Mononuclear cell (primary cell): Measurements from ENCODE around the gene PRDM16. TPM values are rescaled to one million over a fixed set of nuclear protein-coding genes. Genes with fewer than 3 reads are reported as not detected.
"Not testable (repeated sequence)": the region's sequence is repeated elsewhere in the genome, so short reads cannot be mapped to it uniquely, and the experiment has no call there.

Experiments
- H3K27me3 ChIP-seq: 2 replicates; pipeline ENCODE4 v1.6.0; 2011; ENCODE audit warnings: low read length, control low read depth; ENCODE audit not compliant: insufficient read depth
- H3K4me1 ChIP-seq: 2 replicates; pipeline ENCODE4 v1.5.1; 2011; ENCODE audit warnings: mild to moderate bottlenecking, low read length, control low read depth; ENCODE audit not compliant: insufficient read depth
- H3K4me3 ChIP-seq: 2 replicates; pipeline ENCODE4 v1.5.1; 2011; ENCODE audit warnings: mild to moderate bottlenecking, low read length, moderate library complexity
- H3K9me3 ChIP-seq: 2 replicates; pipeline ENCODE4 v1.5.1; 2011; ENCODE audit warnings: low read depth, mild to moderate bottlenecking, control low read depth, low read length
- total RNA-seq: library from RNA; depleted of rRNA; stranded (reverse); fragments of >200 nt; gene quantifications from one replicate; pipeline ENCODE4 v1.2.3, GENCODE V29; 2012

PRDM16 gene
- total RNA-seq, 1 donor: not detected

GRCh38 chr1:3087946-3088668 is 19.1 kb downstream of the PRDM16 start:
- H3K4me1 ChIP-seq, H3K27me3 ChIP-seq, H3K9me3 ChIP-seq, H3K4me3 ChIP-seq: not testable (repeated sequence)

DNA sequence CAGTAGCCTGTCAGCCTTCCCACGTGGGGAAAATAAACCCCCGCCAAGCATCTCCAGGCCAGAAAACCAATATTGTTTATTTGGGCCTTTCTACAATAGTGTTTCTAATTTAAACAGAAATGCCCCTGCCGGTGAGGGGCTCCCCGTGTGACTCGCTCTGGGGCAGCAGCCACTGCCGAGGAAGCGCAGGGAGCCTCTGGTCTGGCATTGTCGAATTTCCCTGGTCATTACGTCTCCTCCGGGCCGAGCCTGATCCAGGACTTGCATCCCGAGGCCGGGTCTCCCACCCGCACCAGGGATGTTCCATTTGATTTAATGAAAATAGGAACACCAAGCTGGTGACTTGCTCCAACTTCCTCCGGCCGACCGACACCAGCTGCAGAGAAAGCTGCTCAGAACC is 20.5 kb downstream of the PRDM16 start:
- no peaks in the 10 kb centered on the region for H3K9me3 ChIP-seq
- no peaks in the 10 kb centered on the region for H3K4me1 ChIP-seq
- no peaks in the 10 kb centered on the region for H3K27me3 ChIP-seq

DNA sequence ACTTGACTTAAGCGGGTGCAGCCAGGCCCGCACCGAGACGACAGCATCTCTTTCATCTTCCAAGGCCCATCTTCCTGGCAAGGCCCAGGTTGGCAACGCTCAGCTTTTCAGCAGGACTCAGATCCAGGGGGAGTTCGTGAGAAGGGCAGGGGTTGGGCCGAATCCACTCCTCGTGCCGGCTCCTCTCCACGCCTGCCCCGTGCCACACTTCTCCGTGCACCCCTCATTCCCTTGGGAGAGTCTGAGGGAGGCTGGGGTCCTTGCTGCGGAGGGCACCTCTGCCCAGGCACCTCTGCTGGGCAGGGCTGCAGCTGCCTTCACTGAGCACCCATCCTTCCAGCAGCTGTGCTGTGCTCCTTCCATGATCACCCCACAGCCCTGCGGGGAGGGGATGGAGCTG is 22.3 kb downstream of the PRDM16 start:
- no peaks in the 10 kb centered on the region for H3K9me3 ChIP-seq
- no peaks in the 10 kb centered on the region for H3K27me3 ChIP-seq
- H3K4me3 ChIP-seq: no peak overlapping the region
- no peaks in the 10 kb centered on the region for H3K4me1 ChIP-seq

More for the DNA sequence above, 20.5 kb downstream of the PRDM16 start:
- no peak overlapping the region for H3K4me3 ChIP-seq

DNA sequence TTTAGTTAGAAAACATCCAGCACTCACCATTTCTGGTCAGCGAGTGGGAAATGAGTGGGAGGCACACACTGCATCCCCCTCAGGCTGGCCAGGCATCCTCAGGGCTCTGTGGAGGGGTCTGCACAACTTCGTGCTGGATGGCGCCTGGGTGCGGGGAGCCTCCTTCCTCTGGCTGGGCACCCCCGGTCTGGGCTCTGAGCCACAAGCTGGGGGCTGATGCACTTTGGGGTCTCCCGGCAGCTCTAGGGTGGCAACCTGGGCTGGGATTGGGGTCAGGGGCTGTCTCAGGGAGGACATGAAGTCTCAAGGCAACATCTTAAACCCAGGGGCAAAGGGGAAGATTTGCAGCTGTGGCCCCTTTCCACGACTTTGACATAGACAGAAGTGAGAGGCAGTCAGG is 23.5 kb downstream of the PRDM16 start:
- Histone ChIP-seq H3K9me3 (no peaks in the 10 kb centered on the region), H3K27me3 (no peaks in the 10 kb centered on the region)

DNA sequence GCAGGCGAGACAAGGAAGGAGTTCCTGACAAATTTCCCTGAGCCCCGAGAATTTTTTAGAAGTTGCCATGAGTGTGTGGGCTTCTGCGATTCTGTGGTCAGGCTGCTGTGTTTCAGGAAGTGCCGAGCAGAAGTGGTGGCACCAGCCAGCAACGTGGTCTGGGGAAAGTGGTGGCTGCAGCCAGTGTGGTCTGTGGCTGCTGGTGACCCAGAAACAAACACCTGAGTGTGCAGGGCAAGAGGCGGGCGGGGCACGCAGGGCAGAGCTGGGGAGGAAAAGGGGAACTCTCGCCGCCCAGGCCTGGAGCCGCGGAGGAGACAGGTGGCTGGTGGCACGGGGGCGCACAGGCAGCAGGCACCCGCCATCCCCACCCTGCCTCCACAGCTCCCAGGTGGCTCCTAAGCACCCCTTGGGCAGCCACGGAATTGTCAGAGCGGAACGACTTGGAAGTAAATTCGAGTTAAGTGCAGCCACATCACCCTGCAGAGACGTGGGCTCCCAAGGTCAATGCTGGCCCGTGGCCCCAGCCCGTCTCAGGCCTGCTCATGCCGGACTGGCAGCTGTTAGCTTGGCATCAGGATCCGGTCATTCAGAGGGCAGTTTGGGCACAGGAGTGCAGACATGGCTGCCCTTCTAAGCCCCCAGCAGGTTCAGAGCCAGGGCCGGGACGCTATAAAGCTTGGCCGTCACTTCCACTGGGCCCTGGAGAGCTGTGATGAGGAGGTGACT is 25.1 kb downstream of the PRDM16 start:
- Histone ChIP-seq H3K27me3 (no peaks in the 10 kb centered on the region), H3K4me3 (no peak overlapping the region), H3K9me3 (no peaks in the 10 kb centered on the region), H3K4me1 (no peaks in the 10 kb centered on the region)

More for the DNA sequence above, 23.5 kb downstream of the PRDM16 start:
- no peaks in the 10 kb centered on the region for H3K4me1 ChIP-seq
- no peak overlapping the region for H3K4me3 ChIP-seq

- Histone ChIP-seq H3K4me3 (no peak overlapping the region), H3K4me1 (no peaks in the 10 kb centered on the region), H3K9me3 (no peaks in the 10 kb centered on the region), H3K27me3 (no peaks in the 10 kb centered on the region)
These were observed 26.1 kb downstream of the PRDM16 start for GRCh38 chr1:3094863-3095780.

DNA sequence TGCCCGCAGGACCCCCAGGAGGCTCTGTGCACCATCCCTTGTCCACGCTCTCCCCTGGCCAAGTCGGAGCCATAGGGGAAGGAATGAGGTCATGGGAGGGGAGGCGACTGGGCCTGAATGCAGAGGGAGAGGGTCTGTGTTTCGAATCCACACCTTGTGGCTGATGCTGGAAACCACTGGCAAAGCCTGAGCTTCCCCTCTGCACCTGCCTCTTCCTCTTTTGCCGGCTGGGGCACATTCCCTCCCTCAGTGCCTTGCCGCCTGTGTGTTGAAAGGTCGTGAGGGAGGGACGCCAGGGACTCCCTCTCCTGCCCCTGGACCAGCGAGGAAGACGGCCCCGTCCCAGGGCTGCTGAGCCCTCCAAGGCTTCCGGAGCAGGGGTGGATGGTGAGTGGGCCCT is 27.3 kb downstream of the PRDM16 start:
- Histone ChIP-seq H3K9me3 (no peaks in the 10 kb centered on the region), H3K4me3 (no peak overlapping the region), H3K27me3 (no peaks in the 10 kb centered on the region), H3K4me1 (no peaks in the 10 kb centered on the region)

- Histone ChIP-seq H3K27me3 (no peaks in the 10 kb centered on the region), H3K9me3 (no peaks in the 10 kb centered on the region), H3K4me3 (no peak overlapping the region), H3K4me1 (no peaks in the 10 kb centered on the region)
These were observed 28.2 kb downstream of the PRDM16 start for GRCh38 chr1:3097231-3097630.

GRCh38 chr1:3097861-3098260 is 28.9 kb downstream of the PRDM16 start:
- no peaks in the 10 kb centered on the region for H3K9me3 ChIP-seq
- no peaks in the 10 kb centered on the region for H3K4me1 ChIP-seq

GRCh38 chr1:3099861-3100260 is 30.9 kb downstream of the PRDM16 start:
- no peak overlapping the region for H3K4me3 ChIP-seq
- H3K9me3 ChIP-seq: no peaks in the 10 kb centered on the region
- H3K4me1 ChIP-seq: no peaks in the 10 kb centered on the region
- no peaks in the 10 kb centered on the region for H3K27me3 ChIP-seq

More at GRCh38 chr1:3097861-3098260, 28.9 kb downstream of the PRDM16 start:
- Histone ChIP-seq H3K27me3 (no peaks in the 10 kb centered on the region), H3K4me3 (no peak overlapping the region)

- Histone ChIP-seq H3K27me3 (no peaks in the 10 kb centered on the region), H3K4me1 (no peaks in the 10 kb centered on the region), H3K4me3 (no peak overlapping the region), H3K9me3 (no peaks in the 10 kb centered on the region)
These were observed 32.3 kb downstream of the PRDM16 start for GRCh38 chr1:3101124-3101939.

DNA sequence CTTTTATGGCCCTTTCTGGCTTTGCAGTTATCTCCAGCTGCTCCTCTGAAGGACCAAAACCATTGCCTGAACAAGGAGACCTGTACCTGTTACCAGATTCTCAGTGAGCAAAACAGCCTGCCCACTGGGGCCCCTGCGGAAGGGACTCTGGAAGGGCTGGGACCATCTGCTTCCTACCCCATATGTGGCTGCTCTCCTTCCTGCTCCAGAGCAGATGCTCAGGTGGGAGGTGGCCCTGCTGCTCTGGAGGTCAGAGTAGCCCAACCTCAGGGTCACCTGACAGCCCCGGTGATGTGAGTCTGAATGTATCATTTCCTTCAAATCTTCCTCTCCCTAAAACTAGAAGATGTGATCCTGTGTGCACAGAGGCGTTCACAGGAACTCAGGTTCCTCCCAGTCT is 33.6 kb downstream of the PRDM16 start:
- no peaks in the 10 kb centered on the region for H3K27me3 ChIP-seq
- no peaks in the 10 kb centered on the region for H3K9me3 ChIP-seq
- no peak overlapping the region for H3K4me3 ChIP-seq
- H3K4me1 ChIP-seq: no peaks in the 10 kb centered on the region

- H3K27me3 ChIP-seq: no peaks in the 10 kb centered on the region
- H3K9me3 ChIP-seq: no peaks in the 10 kb centered on the region
- H3K4me1 ChIP-seq: no peaks in the 10 kb centered on the region
These were observed 35.1 kb downstream of the PRDM16 start for GRCh38 chr1:3103967-3104677.

More at GRCh38 chr1:3103967-3104677, 35.1 kb downstream of the PRDM16 start:
- H3K4me3 ChIP-seq: no peak overlapping the region
